Neural progenitor cell (in vitro differentiated cells): ENCODE measurements around the gene HSD17B14. TPM values are rescaled to one million over a fixed set of nuclear protein-coding genes. Genes with fewer than 3 reads are reported as not detected.
A peak's percentile ranks its signal among the peaks of the same experiment; 100 is the strongest.

ENCODE experiments used
- DNase-seq: peaks from one replicate; pipeline ENCODE4 v3.0.0-alpha.2; 2016; ENCODE audit warnings: low spot score
- H2AFZ ChIP-seq: fragments of 200-600 bp; sonication (generic); replicated peaks from 2 replicates; pipeline ENCODE4 v1.6.1; 2016; ENCODE audit warnings: antibody characterized with exemption
- H3F3A ChIP-seq: fragments of 200-600 bp; sonication (generic); 2 replicates; pipeline ENCODE4 v1.6.1; 2016; ENCODE audit warnings: antibody characterized with exemption, low read depth
- H3K27ac ChIP-seq: fragments of 200-600 bp; sonication (generic); 2 replicates; pipeline ENCODE4 v1.5.1; 2016; ENCODE audit warnings: mild to moderate bottlenecking
- H3K27me3 ChIP-seq: fragments of 200-600 bp; sonication (generic); 2 replicates; pipeline ENCODE4 v1.6.1; 2016; ENCODE audit warnings: mild to moderate bottlenecking, moderate library complexity
- H3K36me3 ChIP-seq: fragments of 200-600 bp; sonication (generic); 2 replicates; pipeline ENCODE4 v1.5.1; 2016
- H3K4me1 ChIP-seq: fragments of 200-600 bp; sonication (generic); 2 replicates; pipeline ENCODE4 v1.6.1; 2016; ENCODE audit warnings: mixed run types
- H3K4me2 ChIP-seq: fragments of 200-600 bp; sonication (generic); 2 replicates; pipeline ENCODE4 v1.6.1; 2016
- H3K4me3 ChIP-seq: fragments of 200-600 bp; sonication (generic); 2 replicates; pipeline ENCODE4 v1.5.1; 2016
- H3K79me2 ChIP-seq: fragments of 200-600 bp; sonication (generic); 2 replicates; pipeline ENCODE4 v1.6.1; 2016; ENCODE audit warnings: low read depth
- H3K9ac ChIP-seq: fragments of 200-600 bp; sonication (generic); 2 replicates; pipeline ENCODE4 v1.6.1; 2016
- H3K9me3 ChIP-seq: fragments of 200-600 bp; sonication (generic); 2 replicates; pipeline ENCODE4 v1.5.1; 2016; ENCODE audit warnings: low read depth
- H4K20me1 ChIP-seq: fragments of 200-600 bp; sonication (generic); 2 replicates; pipeline ENCODE4 v1.6.1; 2016; ENCODE audit warnings: low read depth
- H3K27ac Mint-ChIP-seq: 3 replicates; pipeline ENCODE4 v1.8.0; 2021; ENCODE audit warnings: mixed read lengths
- H3K27me3 Mint-ChIP-seq: 2 replicates; pipeline ENCODE4 v1.8.0; 2022; ENCODE audit warnings: low read depth, mild to moderate bottlenecking, inconsistent platforms, moderate library complexity, mixed read lengths; ENCODE audit not compliant: insufficient read depth
- H3K36me3 Mint-ChIP-seq: 3 replicates; pipeline ENCODE4 v1.8.0; 2021; ENCODE audit warnings: mixed read lengths
- H3K4me1 Mint-ChIP-seq: 3 replicates; pipeline ENCODE4 v1.8.0; 2021; ENCODE audit warnings: mixed read lengths
- H3K4me3 Mint-ChIP-seq: 3 replicates; pipeline ENCODE4 v1.8.0; 2021; ENCODE audit warnings: mild to moderate bottlenecking, moderate library complexity, mixed read lengths
- H3K9me3 Mint-ChIP-seq: 3 replicates; pipeline ENCODE4 v1.8.0; 2020; ENCODE audit warnings: mixed read lengths
- CTCF ChIP-seq: fragments of 200-600 bp; sonication (generic); IDR thresholded peaks from 2 replicates; pipeline ENCODE4 v1.5.1; 2017; ENCODE audit warnings: antibody characterized with exemption, mild to moderate bottlenecking
- EZH2 ChIP-seq: fragments of 200-600 bp; sonication (generic); IDR thresholded peaks from 2 replicates; pipeline ENCODE4 v1.6.1; 2017; ENCODE audit warnings: antibody characterized with exemption, mild to moderate bottlenecking, moderate library complexity
- EZH2phosphoT487 ChIP-seq: fragments of 200-600 bp; sonication (generic); IDR thresholded peaks from 2 replicates; pipeline ENCODE4 v1.6.1; 2017; ENCODE audit warnings: antibody characterized with exemption
- total RNA-seq: library from RNA; depleted of rRNA; stranded (reverse); fragments of >200 nt; gene quantifications from 2 replicates; pipeline ENCODE4 v1.2.3, GENCODE V29; 2015; ENCODE audit warnings: low replicate concordance

HSD17B14 gene
- total RNA-seq, 1 donor from 2014 or later: 11.2 TPM

- H3K9ac ChIP-seq: no peak overlapping the region
- no peaks in the 10 kb centered on the region for H4K20me1 ChIP-seq
- H2AFZ ChIP-seq: no peak overlapping the region
- peak; percentile 42 for DNase-seq
- no peaks in the 10 kb centered on the region for H3K27me3 ChIP-seq
- peaks cover 47% of the 10 kb centered on the region for H3F3A ChIP-seq
- no peaks in the 10 kb centered on the region for H3K36me3 ChIP-seq
- Mint-ChIP-seq H3K27me3 (peaks cover 15% of the 10 kb centered on the region), H3K4me3 (no peak overlapping the region), H3K27ac (no peak overlapping the region), H3K36me3 (no peaks in the 10 kb centered on the region), H3K4me1 (peaks cover 30% of the 10 kb centered on the region), H3K9me3 (no peaks in the 10 kb centered on the region)
- peak overlapping the region; percentile 87 for H3K27ac ChIP-seq
- peaks cover 18% of the 10 kb centered on the region for H3K4me1 ChIP-seq
- no peaks in the 10 kb centered on the region for H3K9me3 ChIP-seq
- H3K79me2 ChIP-seq: peaks cover 7% of the 10 kb centered on the region
- no peak overlapping the region for H3K4me3 ChIP-seq
- TF ChIP-seq EZH2phosphoT487: no peak
- peak; percentile 40 for TF ChIP-seq CTCF
- peak overlapping the region; percentile 96 for H3K4me2 ChIP-seq
These were observed 23.0 kb downstream of the HSD17B14 start for GRCh38 chr19:48813123-48813913.

- peak overlapping the region; percentile 83 for H3K4me3 Mint-ChIP-seq
- Histone ChIP-seq H3K27ac (peak overlapping the region; percentile 87), H3K4me2 (peak overlapping the region; percentile 96)
These were observed 24.0 kb downstream of the HSD17B14 start for GRCh38 chr19:48812094-48812929.

GRCh38 chr19:48810151-48810550, 26.1 kb downstream of the HSD17B14 start:
- H3K4me2 ChIP-seq: peak overlapping the region; percentile 96
- no peak overlapping the region for H3K27ac ChIP-seq
- no peak for TF ChIP-seq EZH2
- TF ChIP-seq EZH2phosphoT487: no peak
- TF ChIP-seq CTCF: no peak
- no peak overlapping the region for H3K27ac Mint-ChIP-seq
- H2AFZ ChIP-seq: no peak overlapping the region
- peak overlapping the region; percentile 37 for H3K9ac ChIP-seq
- peaks cover 32% of the 10 kb centered on the region for H3K4me1 ChIP-seq
- H3K4me3 ChIP-seq: peak overlapping the region; percentile 58
- H3K36me3 Mint-ChIP-seq: no peaks in the 10 kb centered on the region
- no peaks in the 10 kb centered on the region for H4K20me1 ChIP-seq
- H3K9me3 ChIP-seq: no peaks in the 10 kb centered on the region
- H3K4me1 Mint-ChIP-seq: peaks cover 46% of the 10 kb centered on the region
- DNase-seq: no peak
- peak overlapping the region; percentile 83 for H3K4me3 Mint-ChIP-seq
- peaks cover 16% of the 10 kb centered on the region for H3K27me3 Mint-ChIP-seq
- H3F3A ChIP-seq: peaks cover 62% of the 10 kb centered on the region
- no peaks in the 10 kb centered on the region for H3K9me3 Mint-ChIP-seq
- no peaks in the 10 kb centered on the region for H3K36me3 ChIP-seq
- peaks cover 7% of the 10 kb centered on the region for H3K79me2 ChIP-seq
- H3K27me3 ChIP-seq: no peaks in the 10 kb centered on the region

More at GRCh38 chr19:48812094-48812929, 24.0 kb downstream of the HSD17B14 start:
- TF ChIP-seq CTCF (peak; percentile 39), EZH2phosphoT487 (no peak)
- Histone ChIP-seq H3K4me3 (peak overlapping the region; percentile 58), H3F3A (peaks cover 57% of the 10 kb centered on the region), H3K4me1 (peaks cover 26% of the 10 kb centered on the region), H3K27me3 (no peaks in the 10 kb centered on the region), H3K9ac (no peak overlapping the region), H3K79me2 (peaks cover 7% of the 10 kb centered on the region), H2AFZ (peak overlapping the region; percentile 53), H4K20me1 (no peaks in the 10 kb centered on the region), H3K36me3 (no peaks in the 10 kb centered on the region), H3K9me3 (no peaks in the 10 kb centered on the region)
- peak; percentile 96 for DNase-seq
- peaks cover 15% of the 10 kb centered on the region for H3K27me3 Mint-ChIP-seq
- H3K4me1 Mint-ChIP-seq: peaks cover 40% of the 10 kb centered on the region
- no peaks in the 10 kb centered on the region for H3K9me3 Mint-ChIP-seq
- H3K36me3 Mint-ChIP-seq: no peaks in the 10 kb centered on the region
- H3K27ac Mint-ChIP-seq: no peak overlapping the region
